Liver (tissue), 3 donors: ENCODE results near the gene FOXN3.

Experiments
- FOXA1 ChIP-seq: IDR thresholded peaks from 2 replicates; pipeline ENCODE4 v1.6.1; 2016; ENCODE audit warnings: antibody characterized with exemption
- RAD21 ChIP-seq, 2 donors: IDR thresholded peaks; 2 replicates each; pipeline ENCODE4 v1.6.1; 2016; ENCODE audit warnings: antibody characterized with exemption in 2 of 2, mild to moderate bottlenecking in 2 of 2
- TAF1 ChIP-seq: conservative IDR thresholded peaks from 2 replicates; pipeline ENCODE4 v1.6.1; 2016; ENCODE audit warnings: antibody characterized with exemption, mild to moderate bottlenecking
- YY1 ChIP-seq: IDR thresholded peaks from 2 replicates; pipeline ENCODE4 v1.6.1; 2016; ENCODE audit warnings: antibody characterized with exemption, mild to moderate bottlenecking
- TF ChIP-seq, protein P1 (sequence below): fragments of 150-350 bp; IDR thresholded peaks from 2 replicates; pipeline ENCODE4 v1.5.1; 2017; ENCODE audit warnings: improper control_type of control experiment, low read depth, low read length; ENCODE audit not compliant: missing input control
- TF ChIP-seq, protein P2 (sequence below): IDR thresholded peaks from 2 replicates; pipeline ENCODE4 v1.6.1; 2016; ENCODE audit warnings: antibody characterized with exemption, mild to moderate bottlenecking
- donor health status: healthy.
- donor health status: healthy.

DNA sequence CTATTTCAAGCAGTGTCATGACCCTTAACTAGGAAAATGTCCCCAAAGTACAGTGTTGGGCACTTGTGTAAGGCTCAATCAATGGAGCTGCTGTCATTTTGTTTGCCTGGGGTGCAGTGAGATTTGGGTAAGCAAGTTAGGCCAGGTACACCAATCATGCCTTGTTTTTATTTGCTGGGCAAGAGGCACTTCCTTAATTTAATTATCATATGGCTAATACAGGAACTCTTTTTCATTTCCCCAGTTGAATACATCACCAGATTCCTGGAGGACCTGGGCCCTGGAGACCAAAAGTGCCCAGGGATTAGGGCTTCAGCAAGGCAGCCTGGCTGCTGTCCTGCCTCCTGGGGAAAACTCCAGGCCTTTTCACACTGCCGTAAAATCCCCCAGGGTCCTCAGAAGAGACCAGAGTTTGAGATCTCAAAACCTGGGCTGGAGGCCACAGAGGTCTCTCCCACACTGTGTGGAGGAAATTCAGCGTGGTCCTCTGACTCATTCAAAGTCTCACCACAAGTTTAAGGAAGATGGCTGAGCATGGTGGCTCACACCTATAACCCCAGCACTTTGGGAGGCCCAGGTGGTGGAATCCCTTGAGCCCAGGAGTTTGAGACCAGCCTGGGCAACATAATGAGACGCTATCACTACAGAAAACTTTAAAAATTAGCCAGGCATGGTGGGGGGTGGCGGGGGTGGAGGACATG, 28.4 kb upstream of the FOXN3 start:
- TF ChIP-seq, protein P1, sequence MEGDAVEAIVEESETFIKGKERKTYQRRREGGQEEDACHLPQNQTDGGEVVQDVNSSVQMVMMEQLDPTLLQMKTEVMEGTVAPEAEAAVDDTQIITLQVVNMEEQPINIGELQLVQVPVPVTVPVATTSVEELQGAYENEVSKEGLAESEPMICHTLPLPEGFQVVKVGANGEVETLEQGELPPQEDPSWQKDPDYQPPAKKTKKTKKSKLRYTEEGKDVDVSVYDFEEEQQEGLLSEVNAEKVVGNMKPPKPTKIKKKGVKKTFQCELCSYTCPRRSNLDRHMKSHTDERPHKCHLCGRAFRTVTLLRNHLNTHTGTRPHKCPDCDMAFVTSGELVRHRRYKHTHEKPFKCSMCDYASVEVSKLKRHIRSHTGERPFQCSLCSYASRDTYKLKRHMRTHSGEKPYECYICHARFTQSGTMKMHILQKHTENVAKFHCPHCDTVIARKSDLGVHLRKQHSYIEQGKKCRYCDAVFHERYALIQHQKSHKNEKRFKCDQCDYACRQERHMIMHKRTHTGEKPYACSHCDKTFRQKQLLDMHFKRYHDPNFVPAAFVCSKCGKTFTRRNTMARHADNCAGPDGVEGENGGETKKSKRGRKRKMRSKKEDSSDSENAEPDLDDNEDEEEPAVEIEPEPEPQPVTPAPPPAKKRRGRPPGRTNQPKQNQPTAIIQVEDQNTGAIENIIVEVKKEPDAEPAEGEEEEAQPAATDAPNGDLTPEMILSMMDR = no peak
- TF ChIP-seq RAD21 (IDR thresholded peaks at IDR 0.05) = no peak
- TF ChIP-seq, protein P2, sequence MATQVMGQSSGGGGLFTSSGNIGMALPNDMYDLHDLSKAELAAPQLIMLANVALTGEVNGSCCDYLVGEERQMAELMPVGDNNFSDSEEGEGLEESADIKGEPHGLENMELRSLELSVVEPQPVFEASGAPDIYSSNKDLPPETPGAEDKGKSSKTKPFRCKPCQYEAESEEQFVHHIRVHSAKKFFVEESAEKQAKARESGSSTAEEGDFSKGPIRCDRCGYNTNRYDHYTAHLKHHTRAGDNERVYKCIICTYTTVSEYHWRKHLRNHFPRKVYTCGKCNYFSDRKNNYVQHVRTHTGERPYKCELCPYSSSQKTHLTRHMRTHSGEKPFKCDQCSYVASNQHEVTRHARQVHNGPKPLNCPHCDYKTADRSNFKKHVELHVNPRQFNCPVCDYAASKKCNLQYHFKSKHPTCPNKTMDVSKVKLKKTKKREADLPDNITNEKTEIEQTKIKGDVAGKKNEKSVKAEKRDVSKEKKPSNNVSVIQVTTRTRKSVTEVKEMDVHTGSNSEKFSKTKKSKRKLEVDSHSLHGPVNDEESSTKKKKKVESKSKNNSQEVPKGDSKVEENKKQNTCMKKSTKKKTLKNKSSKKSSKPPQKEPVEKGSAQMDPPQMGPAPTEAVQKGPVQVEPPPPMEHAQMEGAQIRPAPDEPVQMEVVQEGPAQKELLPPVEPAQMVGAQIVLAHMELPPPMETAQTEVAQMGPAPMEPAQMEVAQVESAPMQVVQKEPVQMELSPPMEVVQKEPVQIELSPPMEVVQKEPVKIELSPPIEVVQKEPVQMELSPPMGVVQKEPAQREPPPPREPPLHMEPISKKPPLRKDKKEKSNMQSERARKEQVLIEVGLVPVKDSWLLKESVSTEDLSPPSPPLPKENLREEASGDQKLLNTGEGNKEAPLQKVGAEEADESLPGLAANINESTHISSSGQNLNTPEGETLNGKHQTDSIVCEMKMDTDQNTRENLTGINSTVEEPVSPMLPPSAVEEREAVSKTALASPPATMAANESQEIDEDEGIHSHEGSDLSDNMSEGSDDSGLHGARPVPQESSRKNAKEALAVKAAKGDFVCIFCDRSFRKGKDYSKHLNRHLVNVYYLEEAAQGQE = no peak
- no peak for TF ChIP-seq FOXA1
- TF ChIP-seq YY1 = no peak
- TF ChIP-seq TAF1 = no peak
